IMR-90 (cell line): ENCODE results near the gene ZNF512B. TPM values are rescaled to one million over a fixed set of nuclear protein-coding genes. Genes with fewer than 3 reads are reported as not detected.

Source experiments
- ATAC-seq: fragments of 200-7000 bp; cut with Tn5 transposase; 2 replicates; pipeline ENCODE4 v1.9.1; 2020; ENCODE audit warnings: low read depth, mild to moderate bottlenecking, moderate library complexity
- BruUV-seq: library from RNA; stranded (reverse); fragments of 400-500 nt; replicated peaks from 2 replicates; lab custom pipeline; 2021; lab: Mats Ljungman, UMichigan
- CTCF ChIA-PET: fragments of 300-600 bp; formaldehyde crosslinking; extraction: SDS; loops from one replicate; lab custom pipeline; 2021; ENCODE audit warnings: antibody characterized with exemption; lab: Yijun Ruan, JAX
- POLR2A ChIA-PET: fragments of 300-600 bp; sonication (Branson Sonifier 250); formaldehyde crosslinking; loops from one replicate; lab custom pipeline; 2022; ENCODE audit warnings: antibody characterized with exemption; ENCODE audit not compliant: unreplicated experiment; lab: Charles Lee
- DNase-seq: peaks from one replicate; pipeline ENCODE4 v3.0.0; 2013
- H2AFZ ChIP-seq: replicated peaks from 2 replicates; pipeline ENCODE3; 2013; ENCODE audit warnings: low read length, mild to moderate bottlenecking; ENCODE audit not compliant: poor library complexity
- H2AK5ac ChIP-seq: 2 replicates; pipeline ENCODE4 v1.6.1; 2013; ENCODE audit warnings: low read depth, low read length, inconsistent platforms
- H2AK9ac ChIP-seq: replicated peaks from 2 replicates; pipeline ENCODE3; 2013; ENCODE audit warnings: mild to moderate bottlenecking, low read depth, low read length, moderate library complexity; ENCODE audit not compliant: poor library complexity
- H2BK120ac ChIP-seq: 2 replicates; pipeline ENCODE4 v1.6.1; 2013; ENCODE audit warnings: low read depth, low read length, inconsistent platforms
- H2BK15ac ChIP-seq: 3 replicates; pipeline ENCODE4 v1.6.1; 2013; ENCODE audit warnings: low read depth, low read length, inconsistent platforms
- H2BK20ac ChIP-seq: 2 replicates; pipeline ENCODE4 v1.6.1; 2013; ENCODE audit warnings: low read depth, mild to moderate bottlenecking, inconsistent platforms, low read length, moderate library complexity
- H2BK5ac ChIP-seq: 2 replicates; pipeline ENCODE4 v1.6.1; 2013; ENCODE audit warnings: mild to moderate bottlenecking, low read depth, low read length, inconsistent platforms; ENCODE audit not compliant: poor library complexity, severe bottlenecking
- H3K14ac ChIP-seq: replicated peaks from 2 replicates; pipeline ENCODE4 v1.6.1; 2013; ENCODE audit warnings: low read depth, low read length, inconsistent platforms
- H3K18ac ChIP-seq: 2 replicates; pipeline ENCODE4 v1.6.1; 2013; ENCODE audit warnings: low read depth, low read length, control low read depth
- H3K23ac ChIP-seq: 2 replicates; pipeline ENCODE4 v1.6.1; 2013; ENCODE audit warnings: low read depth, low read length, inconsistent platforms
- H3K27ac ChIP-seq: 2 replicates; pipeline ENCODE4 v1.5.1; 2013; ENCODE audit warnings: mild to moderate bottlenecking, control low read depth, low read length; ENCODE audit not compliant: insufficient read depth
- H3K27me3 ChIP-seq: 2 replicates; pipeline ENCODE4 v1.6.1; 2013; ENCODE audit warnings: low read length; ENCODE audit not compliant: control insufficient read depth, insufficient read depth
- H3K36me3 ChIP-seq: 2 replicates; pipeline ENCODE4 v1.6.1; 2013; ENCODE audit warnings: low read length, mixed read lengths; ENCODE audit not compliant: control insufficient read depth, insufficient read depth
- H3K4ac ChIP-seq: 2 replicates; pipeline ENCODE4 v1.6.1; 2013; ENCODE audit warnings: low read depth, low read length, inconsistent platforms
- H3K4me1 ChIP-seq: 2 replicates; pipeline ENCODE4 v1.6.1; 2013; ENCODE audit warnings: low read length, mixed read lengths; ENCODE audit not compliant: control insufficient read depth, insufficient read depth
- H3K4me2 ChIP-seq: 2 replicates; pipeline ENCODE4 v1.6.1; 2013; ENCODE audit warnings: low read depth, mild to moderate bottlenecking, control low read depth, low read length, moderate library complexity
- H3K4me3 ChIP-seq: 2 replicates; pipeline ENCODE4 v1.5.1; 2013; ENCODE audit warnings: low read depth, mild to moderate bottlenecking, control low read depth, low read length, moderate library complexity; ENCODE audit not compliant: insufficient read depth
- H3K56ac ChIP-seq: 2 replicates; pipeline ENCODE4 v1.6.1; 2013; ENCODE audit warnings: low read length, inconsistent platforms; ENCODE audit not compliant: insufficient read depth; ENCODE audit errors: extremely low read depth
- H3K79me1 ChIP-seq, 2 experiments: 2 replicates each; pipeline ENCODE4 v1.6.1; 2013; ENCODE audit warnings: low read length in 2 of 2, inconsistent platforms in 1 of 2, low read depth in 1 of 2
- H3K9ac ChIP-seq: 2 replicates; pipeline ENCODE4 v1.6.1; 2013; ENCODE audit warnings: low read depth, low read length, control low read depth
- H3K9me1 ChIP-seq: 2 replicates; pipeline ENCODE4 v1.6.1; 2013; ENCODE audit warnings: low read length, inconsistent platforms; ENCODE audit not compliant: insufficient read depth
- H3K9me3 ChIP-seq: 2 replicates; pipeline ENCODE4 v1.6.1; 2013; ENCODE audit warnings: low read length; ENCODE audit not compliant: control insufficient read depth, insufficient read depth
- H4K20me1 ChIP-seq: 2 replicates; pipeline ENCODE4 v1.6.1; 2013; ENCODE audit warnings: low read length, inconsistent platforms; ENCODE audit not compliant: insufficient read depth
- H4K5ac ChIP-seq: 2 replicates; pipeline ENCODE4 v1.6.1; 2013; ENCODE audit warnings: mild to moderate bottlenecking, low read depth, low read length, control low read depth
- H4K8ac ChIP-seq, 2 experiments: 2 replicates each; pipeline ENCODE4 v1.6.1; 2013; ENCODE audit warnings: low read depth in 2 of 2, low read length in 2 of 2, control low read depth in 1 of 2, inconsistent platforms in 1 of 2
- H4K91ac ChIP-seq: 2 replicates; pipeline ENCODE4 v1.6.1; 2013; ENCODE audit warnings: low read depth, low read length, inconsistent platforms; ENCODE audit not compliant: insufficient read depth
- BHLHE40 ChIP-seq: fragments of 150-350 bp; IDR thresholded peaks from 2 replicates; pipeline ENCODE4 v1.6.1; 2016; ENCODE audit warnings: mild to moderate bottlenecking, low read depth, low read length
- CEBPB ChIP-seq: IDR thresholded peaks from 2 replicates; pipeline ENCODE4 v1.6.1; 2012; ENCODE audit warnings: low read depth, low read length, improper control_type of control experiment
- CHD1 ChIP-seq: IDR thresholded peaks from 2 replicates; pipeline ENCODE4 v1.6.1; 2012; ENCODE audit warnings: low read depth, low read length, improper control_type of control experiment
- FOS ChIP-seq: fragments of 150-350 bp; IDR thresholded peaks from 2 replicates; pipeline ENCODE4 v1.6.1; 2016; ENCODE audit warnings: low read depth, low read length
- MAFK ChIP-seq: IDR thresholded peaks from 2 replicates; pipeline ENCODE4 v1.6.1; 2012; ENCODE audit warnings: low read depth, low read length, improper control_type of control experiment
- MAZ ChIP-seq: IDR thresholded peaks from 2 replicates; pipeline ENCODE4 v1.6.1; 2012; ENCODE audit warnings: low read depth, mild to moderate bottlenecking, low read length, improper control_type of control experiment, moderate library complexity, borderline replicate concordance
- MXI1 ChIP-seq: IDR thresholded peaks from 2 replicates; pipeline ENCODE4 v1.6.1; 2012; ENCODE audit warnings: low read depth, mild to moderate bottlenecking, low read length, moderate library complexity, borderline replicate concordance
- NFE2L2 ChIP-seq: fragments of 150-350 bp; IDR thresholded peaks from 2 replicates; pipeline ENCODE4 v1.6.1; 2016; ENCODE audit warnings: low read depth, mild to moderate bottlenecking, low read length
- POLR2A ChIP-seq: IDR thresholded peaks from 2 replicates; pipeline ENCODE4 v1.6.1; 2012; ENCODE audit warnings: mild to moderate bottlenecking, low read depth, low read length
- RAD21 ChIP-seq: IDR thresholded peaks from 2 replicates; pipeline ENCODE4 v1.6.1; 2012; ENCODE audit warnings: low read length, improper control_type of control experiment
- RCOR1 ChIP-seq: IDR thresholded peaks from 2 replicates; pipeline ENCODE4 v1.6.1; 2012; ENCODE audit warnings: mild to moderate bottlenecking, low read length, improper control_type of control experiment; ENCODE audit not compliant: insufficient replicate concordance
- RFX5 ChIP-seq: IDR thresholded peaks from 2 replicates; pipeline ENCODE4 v1.8.0; 2012; ENCODE audit warnings: low read depth, mild to moderate bottlenecking, low read length, moderate library complexity
- SMC3 ChIP-seq: fragments of 150-350 bp; IDR thresholded peaks from 2 replicates; pipeline ENCODE4 v1.6.1; 2016; ENCODE audit warnings: low read depth, mild to moderate bottlenecking, antibody characterized with exemption, low read length, moderate library complexity
- USF2 ChIP-seq: fragments of 150-350 bp; IDR thresholded peaks from 2 replicates; pipeline ENCODE4 v1.6.1; 2017; ENCODE audit warnings: mild to moderate bottlenecking, antibody characterized with exemption, low read length, low read depth
- WGBS, 2 experiments: methylation state at CpG; one replicate each; pipeline versions ENCODE4 v1.1.5 to v1.1.7; 2013; ENCODE audit warnings: missing lambda C conversion rate in 2 of 2; ENCODE audit not compliant: insufficient read length in 1 of 2; ENCODE audit errors: extremely low coverage in 2 of 2; 5-methylcytosine and 5-hydroxymethylcytosine counted together
- dilution Hi-C: fragments of 300-500 bp; cut with HindIII; formaldehyde crosslinking; loops from one replicate; pipeline ENCODE4 v1.14.3; 2018; ENCODE audit warnings: low sequenced_read_pairs; ENCODE audit not compliant: unreplicated experiment
- in situ Hi-C: fragments of 300-500 bp; cut with MboI; formaldehyde crosslinking; loops from 3 replicates; pipeline ENCODE4 v1.14.3; 2019; ENCODE audit warnings: low sequenced_read_pairs, inconsistent platforms, mixed read lengths
- intact Hi-C: fragments of 100-400 bp; cut with micrococcal nuclease; formaldehyde crosslinking; loops from 2 replicates; pipeline ENCODE4 v1.10.0; 2022
- polyA plus RNA-seq, 3 experiments: library from polyadenylated mRNA; depleted of rRNA; stranded (reverse); fragments of >200 nt; gene quantifications; 2 replicates each; pipeline ENCODE4 v1.2.3, GENCODE V29; 2012; ENCODE audit warnings: low replicate concordance in 1 of 3
- total RNA-seq: library from RNA; depleted of rRNA; stranded (reverse); fragments of >200 nt; gene quantifications from 2 replicates; pipeline ENCODE4 v1.2.3, GENCODE V29; 2012
- TF ChIP-seq, protein P1 (sequence below): fragments of 150-350 bp; IDR thresholded peaks from 2 replicates; pipeline ENCODE4 v1.6.1; 2016; ENCODE audit warnings: low read depth, mild to moderate bottlenecking, low read length, moderate library complexity, borderline replicate concordance

ZNF512B gene
- total and polyA plus RNA-seq, 2 of the 4 experiments (the other 2 are of a cell fraction) = 6.5 to 15.6 TPM

- H3K79me1 ChIP-seq = peaks cover 27 to 38% of the 10 kb centered on the region in 2 experiments
- no peak within 1 kb of the TSS for H2BK20ac ChIP-seq
- H3K4me1 ChIP-seq = peaks cover 26% of the 10 kb centered on the region
- POLR2A ChIA-PET = interaction anchor here (1.0 kb wide), 1 partner anchor 116 kb away, joined by 4 read pairs; the partner anchor contains the start of gene TPD52L2
- peak within 1 kb of the TSS; percentile 84 for H2BK5ac ChIP-seq
- peak within 1 kb of the TSS; percentile 19 for H2BK120ac ChIP-seq
- CTCF ChIA-PET = interaction anchor here (0.8 to 1.3 kb wide), 2 partner anchors 81 to 139 kb away, joined by 3 read pairs; partner anchors contain the start of gene TCEA2
- in situ Hi-C loops (no loop called here), intact Hi-C loops (loop anchor here (1.0 to 2.0 kb wide), 2 partner anchors 76 to 139 kb away; no protein-coding TSS in a partner anchor), dilution Hi-C loops (no loop called here)
- peak within 1 kb of the TSS; percentile 82 for H3K27ac ChIP-seq
- peak within 1 kb of the TSS; percentile 87 for H3K4ac ChIP-seq
- H4K20me1 ChIP-seq = peaks cover 11% of the 10 kb centered on the region; the same call in 1 of the 2 replicates
- peak within 1 kb of the TSS; percentile 90 for H3K4me2 ChIP-seq
- H4K91ac ChIP-seq = peak within 1 kb of the TSS; percentile 76
- 1% methylated on average over 33 of the region's 75 CpGs; no CpG with 5 or more reads in 1 of the 2 experiments for WGBS, 2 experiments
- peak within 1 kb of the TSS; percentile 91 for H3K4me3 ChIP-seq
- peak within 1 kb of the TSS; percentile 100 for H2AFZ ChIP-seq
- peaks cover 17% of the 10 kb centered on the region for H3K9me1 ChIP-seq
- no peaks in the 10 kb centered on the region for H3K9me3 ChIP-seq
- peak within 1 kb of the TSS; percentile 91 for H4K5ac ChIP-seq
- peak; percentile 92 for DNase-seq
- H3K23ac ChIP-seq = peak within 1 kb of the TSS; percentile 69
- H4K8ac ChIP-seq = peak within 1 kb of the TSS; percentile 91 to 96
- H3K27me3 ChIP-seq = no peaks in the 10 kb centered on the region
- no peak within 1 kb of the TSS; the same call in 1 of the 2 replicates for H3K18ac ChIP-seq
- ATAC-seq = peak; percentile 74
- H3K9ac ChIP-seq = peak within 1 kb of the TSS; percentile 83
- peak within 1 kb of the TSS; percentile 79 for H2AK5ac ChIP-seq
- H2BK15ac ChIP-seq = no peak within 1 kb of the TSS
- 0 out of 2 replicates have a peak within 1 kb of the TSS, but pooled peaks have one; percentile 46 for H3K56ac ChIP-seq
- BruUV-seq = no TSS peak
- H3K14ac ChIP-seq = peak within 1 kb of the TSS; percentile 86
- peaks cover 17% of the 10 kb centered on the region for H3K36me3 ChIP-seq
- peak within 1 kb of the TSS; percentile 91 for H2AK9ac ChIP-seq
- TF ChIP-seq RFX5 (no peak; the same call in 1 of the 2 replicates), BHLHE40 (peak; percentile 65; the same call in 1 of the 2 replicates), MAFK (no peak), RCOR1 (no peak), CEBPB (no peak), FOS (no peak), NFE2L2 (no peak), SMC3 (peak; percentile 44), CHD1 (no peak), MXI1 (peak; percentile 86), POLR2A (peak; percentile 80), RAD21 (peak; percentile 43), USF2 (peak; percentile 38; the same call in 1 of the 2 replicates), MAZ (peak; percentile 44; the same call in 1 of the 2 replicates)
- TF ChIP-seq, protein P1, sequence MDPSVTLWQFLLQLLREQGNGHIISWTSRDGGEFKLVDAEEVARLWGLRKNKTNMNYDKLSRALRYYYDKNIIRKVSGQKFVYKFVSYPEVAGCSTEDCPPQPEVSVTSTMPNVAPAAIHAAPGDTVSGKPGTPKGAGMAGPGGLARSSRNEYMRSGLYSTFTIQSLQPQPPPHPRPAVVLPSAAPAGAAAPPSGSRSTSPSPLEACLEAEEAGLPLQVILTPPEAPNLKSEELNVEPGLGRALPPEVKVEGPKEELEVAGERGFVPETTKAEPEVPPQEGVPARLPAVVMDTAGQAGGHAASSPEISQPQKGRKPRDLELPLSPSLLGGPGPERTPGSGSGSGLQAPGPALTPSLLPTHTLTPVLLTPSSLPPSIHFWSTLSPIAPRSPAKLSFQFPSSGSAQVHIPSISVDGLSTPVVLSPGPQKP = 0 out of 2 replicates have a peak, but pooled peaks have one; percentile 51
Measured at GRCh38 chr20:63980806-63981728, 11.3 kb upstream of the ZNF512B start, which contains the start of gene PRPF6. PRPF6 (plus strand) TSS chr20:63981132; CDS start chr20:63981246, 114 bp downstream.
